AG04449 (cell line): ENCODE results near the gene ALG2.

Experiments
- CTCF ChIA-PET: fragments of 350-600 bp; formaldehyde crosslinking; extraction: SDS; loops from one replicate; lab custom pipeline; 2021; ENCODE audit warnings: antibody characterized with exemption; lab: Yijun Ruan, JAX
- POLR2A ChIA-PET: fragments of 400-600, 350-600 bp; formaldehyde crosslinking; extraction: SDS; loops from one replicate; lab custom pipeline; 2020; ENCODE audit warnings: antibody characterized with exemption, inconsistent platforms; lab: Yijun Ruan, JAX
- DNase-seq: peaks from one replicate; pipeline ENCODE4 v3.0.0-alpha.2; 2010; ENCODE audit warnings: low read depth, low spot score
- H3K4me3 ChIP-seq: 2 replicates; pipeline ENCODE4 v1.5.1; 2011; ENCODE audit warnings: low read depth, mild to moderate bottlenecking, control low read depth, low read length
- TF ChIP-seq, protein P1 (sequence below): IDR thresholded peaks from one replicate; pipeline ENCODE4 v1.5.1; 2011; ENCODE audit warnings: mild to moderate bottlenecking, moderate library complexity, low read length, control low read depth, inconsistent platforms; ENCODE audit not compliant: insufficient read depth; ENCODE audit errors: missing control alignments

The ALG2 gene

DNA sequence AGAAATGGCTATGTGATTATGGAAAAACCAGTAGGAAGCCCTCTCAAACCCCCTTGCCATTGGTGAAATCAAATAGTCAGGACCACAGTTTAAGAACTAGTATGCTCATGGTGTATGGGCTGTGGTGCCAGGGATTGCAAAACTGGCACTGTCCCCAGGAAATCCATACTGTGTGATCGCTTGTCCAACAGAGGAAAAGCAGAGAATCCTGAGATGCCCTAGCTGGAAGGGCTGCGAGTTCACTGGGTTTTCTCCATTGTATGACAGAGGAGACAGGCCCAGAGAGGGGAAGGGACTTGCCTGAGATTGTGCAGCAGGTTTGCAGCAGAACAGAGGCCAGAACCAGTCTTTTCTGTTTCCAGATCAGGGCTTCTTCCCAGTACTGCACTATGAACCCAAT, 12.9 kb upstream of the ALG2 start:
- ChIA-PET CTCF (no interaction called here), POLR2A (interaction anchor here (0.7 kb wide), 1 partner anchor 217 kb away, joined by 3 read pairs; no protein-coding TSS in a partner anchor)
- DNase-seq, result no peak
- TF ChIP-seq, protein P1, sequence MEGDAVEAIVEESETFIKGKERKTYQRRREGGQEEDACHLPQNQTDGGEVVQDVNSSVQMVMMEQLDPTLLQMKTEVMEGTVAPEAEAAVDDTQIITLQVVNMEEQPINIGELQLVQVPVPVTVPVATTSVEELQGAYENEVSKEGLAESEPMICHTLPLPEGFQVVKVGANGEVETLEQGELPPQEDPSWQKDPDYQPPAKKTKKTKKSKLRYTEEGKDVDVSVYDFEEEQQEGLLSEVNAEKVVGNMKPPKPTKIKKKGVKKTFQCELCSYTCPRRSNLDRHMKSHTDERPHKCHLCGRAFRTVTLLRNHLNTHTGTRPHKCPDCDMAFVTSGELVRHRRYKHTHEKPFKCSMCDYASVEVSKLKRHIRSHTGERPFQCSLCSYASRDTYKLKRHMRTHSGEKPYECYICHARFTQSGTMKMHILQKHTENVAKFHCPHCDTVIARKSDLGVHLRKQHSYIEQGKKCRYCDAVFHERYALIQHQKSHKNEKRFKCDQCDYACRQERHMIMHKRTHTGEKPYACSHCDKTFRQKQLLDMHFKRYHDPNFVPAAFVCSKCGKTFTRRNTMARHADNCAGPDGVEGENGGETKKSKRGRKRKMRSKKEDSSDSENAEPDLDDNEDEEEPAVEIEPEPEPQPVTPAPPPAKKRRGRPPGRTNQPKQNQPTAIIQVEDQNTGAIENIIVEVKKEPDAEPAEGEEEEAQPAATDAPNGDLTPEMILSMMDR, result no peak
- no peak overlapping the region for H3K4me3 ChIP-seq

- TF ChIP-seq, protein P1, result peak; percentile 40
- ChIA-PET POLR2A (interaction anchor here (1.2 kb wide), 1 partner anchor 10 kb away, joined by 8 read pairs; the partner anchor contains the start of genes ALG2 and SEC61B), CTCF (interaction anchor here (0.7 to 3.1 kb wide), 13 partner anchors 9 to 1094 kb away, joined by 3 to 20 read pairs (median 4); partner anchors contain the start of genes ALG2 and SEC61B)
- no peak for DNase-seq
- H3K4me3 ChIP-seq, result no peak overlapping the region
Measured at GRCh38 chr9:99231711-99232110, 10.0 kb upstream of the ALG2 start.

- CTCF ChIA-PET, result interaction anchor here (1.5 kb wide), 1 partner anchor 15 kb away, joined by 5 read pairs; no protein-coding TSS in a partner anchor
- TF ChIP-seq, protein P1, result no peak
- H3K4me3 ChIP-seq, result no peak overlapping the region
- POLR2A ChIA-PET, result no interaction called here
- no peak for DNase-seq
Measured at GRCh38 chr9:99230206-99230605, 8.5 kb upstream of the ALG2 start.

DNA sequence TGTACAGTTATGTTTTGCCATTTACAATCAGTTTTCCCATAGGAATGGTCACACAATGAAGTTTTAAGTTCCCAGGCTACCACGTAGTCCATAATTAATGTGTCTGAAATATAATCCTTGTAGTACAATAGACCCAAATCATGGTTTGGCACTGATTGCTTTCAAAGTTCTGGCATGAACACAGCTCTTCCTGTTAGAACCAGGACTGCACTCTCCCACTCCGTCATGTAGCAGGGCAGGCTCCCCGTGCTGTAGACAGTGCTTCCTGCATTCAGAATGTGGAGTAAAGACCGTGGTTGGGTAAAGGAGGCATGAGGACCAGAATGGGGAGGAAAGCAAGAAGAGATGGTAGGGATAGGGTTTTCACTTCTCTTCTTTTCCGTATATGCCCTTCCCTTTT, 4.3 kb upstream of the ALG2 start:
- CTCF ChIA-PET, result no interaction called here
- no peak overlapping the region for H3K4me3 ChIP-seq
- POLR2A ChIA-PET, result no interaction called here
- DNase-seq, result no peak
- TF ChIP-seq, protein P1, result no peak

DNA sequence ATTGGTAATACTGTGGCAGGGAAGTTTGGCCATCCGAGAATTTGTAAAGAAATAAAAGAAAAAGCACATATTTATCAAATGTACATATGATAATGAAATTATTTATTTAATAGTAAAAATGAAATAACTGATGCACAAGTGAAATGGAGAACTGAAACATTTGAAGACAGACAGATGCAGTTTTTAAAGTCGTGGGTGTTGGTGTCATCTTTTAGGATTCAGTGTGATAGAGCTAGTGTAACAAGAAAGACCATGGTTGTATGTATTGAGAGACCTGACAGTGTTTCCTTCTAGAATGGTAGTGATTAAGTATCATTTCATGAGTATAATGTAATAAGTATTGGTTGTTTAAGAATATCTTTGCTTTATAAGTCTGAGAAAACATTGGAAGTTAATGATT, 2.7 kb upstream of the ALG2 start:
- TF ChIP-seq, protein P1, result no peak
- no peak overlapping the region for H3K4me3 ChIP-seq
- ChIA-PET CTCF (interaction anchor here (1.2 kb wide), 1 partner anchor 61 kb away, joined by 6 read pairs; no protein-coding TSS in a partner anchor), POLR2A (no interaction called here)
- no peak for DNase-seq

DNA sequence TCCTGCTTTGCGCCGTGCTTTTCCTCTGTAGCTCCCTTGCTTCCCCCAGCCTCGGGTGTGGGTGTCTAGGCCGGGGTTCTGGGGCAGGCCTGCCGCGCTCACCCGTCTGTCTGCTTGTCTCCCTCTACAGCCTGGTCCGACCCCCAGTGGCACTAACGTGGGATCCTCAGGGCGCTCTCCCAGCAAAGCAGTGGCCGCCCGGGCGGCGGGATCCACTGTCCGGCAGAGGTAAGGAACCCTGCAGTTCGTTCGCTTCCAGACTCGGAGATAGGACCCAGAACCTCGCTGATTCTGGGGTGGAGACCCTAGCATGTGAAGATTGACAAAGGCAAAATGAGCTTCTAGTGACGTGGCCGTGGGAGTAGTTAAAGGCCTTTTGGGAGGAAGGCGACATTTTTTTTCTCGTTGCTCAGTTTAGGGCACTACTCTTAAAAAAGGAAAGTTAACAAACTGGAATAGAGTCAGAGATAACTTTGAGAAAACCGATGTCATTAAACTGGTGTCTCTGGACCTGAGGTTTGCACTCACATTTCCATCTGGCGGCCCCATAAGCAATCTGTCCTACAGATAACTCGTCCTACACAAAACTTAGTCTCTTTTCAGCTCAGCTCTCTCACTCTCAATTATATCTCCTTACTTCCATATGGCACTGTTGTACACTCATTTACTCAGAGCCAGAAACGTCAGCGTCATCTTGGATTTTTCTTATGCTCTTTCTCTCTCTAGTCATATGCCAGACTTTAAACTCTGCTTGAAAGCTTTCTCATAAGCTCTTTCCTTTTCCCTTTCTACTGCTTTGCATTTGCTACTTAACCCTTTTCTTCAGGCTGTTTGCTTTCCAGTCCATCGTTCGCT, 901 bp upstream of the ALG2 start:
- POLR2A ChIA-PET, result interaction anchor here (0.5 to 1.8 kb wide), 7 partner anchors 9 to 1083 kb away, joined by 3 to 8 read pairs (median 4); no protein-coding TSS in a partner anchor
- TF ChIP-seq, protein P1, result no peak
- DNase-seq, result no peak

More for the DNA sequence above, 901 bp upstream of the ALG2 start:
- CTCF ChIA-PET, result interaction anchor here (1.0 to 7.6 kb wide), 4 partner anchors 10 to 224 kb away, joined by 3 to 37 read pairs (median 12); no protein-coding TSS in a partner anchor
- H3K4me3 ChIP-seq, result peak overlapping the region; percentile 92
